GM23248 (cell line): ENCODE results near the gene TMEM255B. TPM values are rescaled to one million over a fixed set of nuclear protein-coding genes. Genes with fewer than 3 reads are reported as not detected.

Experiments
- DNase-seq: peaks from one replicate; pipeline ENCODE4 v3.0.0-alpha.2; 2015
- H2AFZ ChIP-seq: fragments of 200-600 bp; sonication (generic); 2 replicates; pipeline ENCODE4 v1.6.1; 2016; ENCODE audit warnings: antibody characterized with exemption
- H3F3A ChIP-seq: fragments of 200-600 bp; sonication (generic); 2 replicates; pipeline ENCODE4 v1.6.1; 2016; ENCODE audit warnings: mild to moderate bottlenecking, antibody characterized with exemption, mixed run types; ENCODE audit not compliant: insufficient read depth
- H3K27ac ChIP-seq: fragments of 200-600 bp; sonication (generic); 2 replicates; pipeline ENCODE4 v1.5.1; 2016; ENCODE audit warnings: mild to moderate bottlenecking
- H3K27me3 ChIP-seq: fragments of 200-600 bp; sonication (generic); replicated peaks from 2 replicates; pipeline ENCODE4 v1.6.1; 2016; ENCODE audit warnings: mild to moderate bottlenecking; ENCODE audit not compliant: insufficient read depth
- H3K36me3 ChIP-seq: fragments of 200-600 bp; sonication (generic); 2 replicates; pipeline ENCODE4 v1.6.1; 2016; ENCODE audit warnings: low read depth, mild to moderate bottlenecking
- H3K4me1 ChIP-seq: fragments of 200-600 bp; sonication (generic); 2 replicates; pipeline ENCODE4 v1.6.1; 2016; ENCODE audit warnings: mild to moderate bottlenecking; ENCODE audit not compliant: insufficient read depth
- H3K4me2 ChIP-seq: fragments of 200-600 bp; sonication (generic); one replicate; pipeline ENCODE4 v1.6.1; 2016; ENCODE audit warnings: mild to moderate bottlenecking; ENCODE audit not compliant: unreplicated experiment
- H3K4me3 ChIP-seq: fragments of 200-600 bp; sonication (generic); 2 replicates; pipeline ENCODE4 v1.5.1; 2016; ENCODE audit warnings: mild to moderate bottlenecking
- H3K79me2 ChIP-seq: fragments of 200-600 bp; sonication (generic); 2 replicates; pipeline ENCODE4 v1.6.1; 2016; ENCODE audit warnings: mild to moderate bottlenecking; ENCODE audit not compliant: insufficient read depth
- H3K9ac ChIP-seq: fragments of 200-600 bp; sonication (generic); 2 replicates; pipeline ENCODE4 v1.6.1; 2016; ENCODE audit warnings: mild to moderate bottlenecking
- H3K9me2 ChIP-seq: fragments of 200-600 bp; sonication (generic); 2 replicates; pipeline ENCODE4 v1.6.1; 2016; ENCODE audit warnings: mixed run types, mild to moderate bottlenecking, moderate library complexity; ENCODE audit not compliant: insufficient read depth
- H3K9me3 ChIP-seq: fragments of 200-600 bp; sonication (generic); one replicate; pipeline ENCODE4 v1.6.1; 2017; ENCODE audit warnings: low read depth
- H4K20me1 ChIP-seq: fragments of 200-600 bp; sonication (generic); 2 replicates; pipeline ENCODE4 v1.6.0; 2016; ENCODE audit not compliant: insufficient read depth
- EZH2 ChIP-seq: fragments of 200-600 bp; sonication (generic); IDR thresholded peaks from 2 replicates; pipeline ENCODE4 v1.6.1; 2018; ENCODE audit warnings: antibody characterized with exemption, mild to moderate bottlenecking; ENCODE audit not compliant: insufficient read depth, poor library complexity, severe bottlenecking
- EZH2phosphoT487 ChIP-seq: fragments of 200-600 bp; sonication (generic); IDR thresholded peaks from 2 replicates; pipeline ENCODE4 v1.6.1; 2018; ENCODE audit warnings: antibody characterized with exemption, moderate library complexity, mild to moderate bottlenecking, low read depth; ENCODE audit not compliant: insufficient read depth
- WGBS, 2 experiments: methylation state at CpG; one replicate each; pipeline ENCODE4 v1.1.6; 2015 to 2017; ENCODE audit warnings: low lambda C conversion rate in 2 of 2, low coverage in 1 of 2; ENCODE audit errors: missing lambda C conversion rate in 2 of 2; 5-methylcytosine and 5-hydroxymethylcytosine counted together
- in situ Hi-C: fragments of 300-500 bp; cut with MboI; formaldehyde crosslinking; loops from 2 replicates; pipeline ENCODE4 v1.15.0; 2020
- polyA plus RNA-seq: library from polyadenylated mRNA; unstranded; fragments of >200 nt; fragmentation: Nextera tagmentation; extraction: Ambion mirVana; gene quantifications from 2 replicates; pipeline ENCODE4 v1.2.1, GENCODE V29; 2016
- total RNA-seq: library from RNA; depleted of rRNA; stranded (reverse); fragments of >200 nt; shearing (Covaris generic); gene quantifications from 2 replicates; pipeline ENCODE4 v1.2.3, GENCODE V29; 2014

Gene TMEM255B
- total and polyA plus RNA-seq, 2 experiments from 2014 or later: 8.2 TPM; not detected in 1

- Histone ChIP-seq H3K4me3 (no peak overlapping the region), H3K36me3 (no peaks in the 10 kb centered on the region), H3K9ac (no peak overlapping the region), H3K27me3 (peaks cover 22% of the 10 kb centered on the region), H3K9me2 (no peaks in the 10 kb centered on the region), H4K20me1 (no peaks in the 10 kb centered on the region), H3K4me2 (no peak overlapping the region), H3K27ac (no peak overlapping the region), H3K79me2 (no peaks in the 10 kb centered on the region), H2AFZ (no peak overlapping the region), H3F3A (no peaks in the 10 kb centered on the region), H3K9me3 (no peaks in the 10 kb centered on the region), H3K4me1 (0 out of 2 replicates have a peak, but pooled peaks cover 5% of the 10 kb centered on the region)
- peak; percentile 24 for DNase-seq
- in situ Hi-C loops: no loop called here
- 85 to 90% methylated on average over 20 of the region's 20 CpGs for WGBS, 2 experiments
- no peak for TF ChIP-seq EZH2
- TF ChIP-seq EZH2phosphoT487: no peak
These were observed 2.5 kb upstream of the TMEM255B start for GRCh38 chr13:113756441-113757097.

- peak; percentile 45 for DNase-seq
- Histone ChIP-seq H3K9me3 (no peaks in the 10 kb centered on the region), H3K27ac (no peak overlapping the region), H3F3A (no peaks in the 10 kb centered on the region), H3K4me1 (0 out of 2 replicates have a peak, but pooled peaks cover 5% of the 10 kb centered on the region), H2AFZ (peak overlapping the region; percentile 91), H3K36me3 (no peaks in the 10 kb centered on the region), H3K79me2 (no peaks in the 10 kb centered on the region), H3K9ac (peak overlapping the region; percentile 74; the same call in 1 of the 2 replicates), H3K9me2 (no peaks in the 10 kb centered on the region), H4K20me1 (no peaks in the 10 kb centered on the region), H3K4me2 (peak overlapping the region; percentile 99), H3K4me3 (peak overlapping the region; percentile 81), H3K27me3 (peaks cover 23% of the 10 kb centered on the region)
- 3 to 4% methylated on average over 26 of the region's 26 CpGs for WGBS, 2 experiments
- in situ Hi-C loops: no loop called here
- TF ChIP-seq EZH2phosphoT487: no peak
- no peak for TF ChIP-seq EZH2
These were observed 605 bp downstream of the TMEM255B start for GRCh38 chr13:113759525-113760137.

GRCh38 chr13:113761136-113761535, 2.1 kb downstream of the TMEM255B start:
- 0 out of 2 replicates have a peak, but pooled peaks cover 5% of the 10 kb centered on the region for H3K4me1 ChIP-seq
- H3F3A ChIP-seq: no peaks in the 10 kb centered on the region
- H3K36me3 ChIP-seq: no peaks in the 10 kb centered on the region
- H3K9ac ChIP-seq: no peak overlapping the region
- no peaks in the 10 kb centered on the region for H3K9me2 ChIP-seq
- in situ Hi-C loops: no loop called here
- H2AFZ ChIP-seq: no peak overlapping the region
- H4K20me1 ChIP-seq: no peaks in the 10 kb centered on the region
- WGBS, 2 experiments: 91 to 94% methylated on average over 7 of the region's 7 CpGs
- H3K27ac ChIP-seq: no peak overlapping the region
- no peaks in the 10 kb centered on the region for H3K9me3 ChIP-seq
- DNase-seq: no peak
- H3K4me3 ChIP-seq: no peak overlapping the region
- TF ChIP-seq EZH2: no peak
- TF ChIP-seq EZH2phosphoT487: no peak
- H3K27me3 ChIP-seq: peaks cover 23% of the 10 kb centered on the region
- no peak overlapping the region for H3K4me2 ChIP-seq
- no peaks in the 10 kb centered on the region for H3K79me2 ChIP-seq

- Histone ChIP-seq H3K36me3 (no peaks in the 10 kb centered on the region), H3K79me2 (no peaks in the 10 kb centered on the region), H2AFZ (no peak overlapping the region), H3K9me2 (no peaks in the 10 kb centered on the region), H3K4me2 (no peak overlapping the region), H3K9ac (no peak overlapping the region), H4K20me1 (no peaks in the 10 kb centered on the region), H3K4me1 (0 out of 2 replicates have a peak, but pooled peaks cover 5% of the 10 kb centered on the region), H3K4me3 (no peak overlapping the region), H3K9me3 (no peaks in the 10 kb centered on the region), H3F3A (no peaks in the 10 kb centered on the region), H3K27me3 (peaks cover 23% of the 10 kb centered on the region), H3K27ac (no peak overlapping the region)
- no peak for TF ChIP-seq EZH2phosphoT487
- no peak for TF ChIP-seq EZH2
- in situ Hi-C loops: no loop called here
- 77 to 95% methylated on average over 2 of the region's 2 CpGs for WGBS, 2 experiments
- no peak for DNase-seq
These were observed 3.0 kb downstream of the TMEM255B start for GRCh38 chr13:113762075-113762474.
